GM18909 (cell line): ENCODE data around the gene NFATC1.

Source experiments
- ATAC-seq: cut with Tn5 transposase; IDR thresholded peaks from one replicate; pipeline ENCODE4 v1.9.1; 2021; ENCODE audit warnings: mild to moderate bottlenecking; ENCODE audit not compliant: unreplicated experiment, poor library complexity

The NFATC1 gene

GRCh38 chr18:79558196-79558932 lies 162.6 kb downstream of the NFATC1 start:
- ATAC-seq: no peak

- ATAC-seq: no peak
These were observed 163.2 kb downstream of the NFATC1 start for GRCh38 chr18:79558933-79559416.

- no peak for ATAC-seq
These were observed 163.7 kb downstream of the NFATC1 start for GRCh38 chr18:79559436-79559835.

GRCh38 chr18:79560042-79560860 lies 164.5 kb downstream of the NFATC1 start:
- no peak for ATAC-seq

GRCh38 chr18:79560861-79561210 lies 165.1 kb downstream of the NFATC1 start:
- no peak for ATAC-seq

- no peak for ATAC-seq
These were observed 168.2 kb downstream of the NFATC1 start for GRCh38 chr18:79563949-79564348.

GRCh38 chr18:79564441-79564840 lies 168.7 kb downstream of the NFATC1 start:
- no peak for ATAC-seq

- no peak for ATAC-seq
These were observed 171.2 kb downstream of the NFATC1 start for GRCh38 chr18:79566771-79567431.

- no peak for ATAC-seq
These were observed 171.9 kb downstream of the NFATC1 start for GRCh38 chr18:79567481-79568147.

- ATAC-seq: no peak
These were observed 172.9 kb downstream of the NFATC1 start for GRCh38 chr18:79568543-79569205.

- ATAC-seq: no peak
These were observed 174.0 kb downstream of the NFATC1 start for GRCh38 chr18:79569720-79570119.

GRCh38 chr18:79570266-79571201 lies 174.8 kb downstream of the NFATC1 start:
- no peak for ATAC-seq

- no peak for ATAC-seq
These were observed 175.7 kb downstream of the NFATC1 start for GRCh38 chr18:79571211-79572092.

- ATAC-seq: no peak
These were observed 176.5 kb downstream of the NFATC1 start for GRCh38 chr18:79572093-79572780.

- ATAC-seq: no peak
These were observed 177.2 kb downstream of the NFATC1 start for GRCh38 chr18:79572848-79573451.

GRCh38 chr18:79573921-79574491 lies 178.3 kb downstream of the NFATC1 start:
- ATAC-seq: no peak
